LNCAP (cell line): ENCODE data around the gene CNMD.
A peak's percentile ranks its signal among the peaks of the same experiment; 100 is the strongest.

Experiments used
- CTCF ChIP-seq: fragments of 450-650 bp; IDR thresholded peaks from 2 replicates; pipeline ENCODE4 v1.5.1; 2017; ENCODE audit warnings: mild to moderate bottlenecking

The CNMD gene

GRCh38 chr13:52734075-52734623 is 5.5 kb downstream of the CNMD start:
- TF ChIP-seq CTCF: no peak

GRCh38 chr13:52726258-52726657 is 13.4 kb downstream of the CNMD start:
- no peak for TF ChIP-seq CTCF

- TF ChIP-seq CTCF: no peak
Measured at GRCh38 chr13:52725302-52725701, 14.3 kb downstream of the CNMD start.

- TF ChIP-seq CTCF: no peak
Measured at GRCh38 chr13:52723181-52723580, 16.4 kb downstream of the CNMD start.

- no peak for TF ChIP-seq CTCF
Measured at GRCh38 chr13:52713894-52714293, 25.7 kb downstream of the CNMD start.

GRCh38 chr13:52712385-52712784 is 27.2 kb downstream of the CNMD start:
- no peak for TF ChIP-seq CTCF

GRCh38 chr13:52711286-52711685 is 28.3 kb downstream of the CNMD start:
- TF ChIP-seq CTCF: no peak

- peak; percentile 12; the same call in 1 of the 2 replicates for TF ChIP-seq CTCF
Measured at GRCh38 chr13:52707375-52707774, 32.2 kb downstream of the CNMD start.
